EH (cell line): ENCODE measurements around the gene CAMK2B.

Experiments used
- DNase-seq: peaks from one replicate; pipeline ENCODE4 v3.0.0-alpha.2; 2015; ENCODE audit warnings: low read depth

Gene CAMK2B

GRCh38 chr7:44228571-44229350 is 96.6 kb downstream of the CAMK2B start:
- DNase-seq, result no peak

- no peak for DNase-seq
Observed at GRCh38 chr7:44227911-44228310, 97.5 kb downstream of the CAMK2B start.

- DNase-seq, result no peak
Observed at GRCh38 chr7:44226396-44226753, 99.0 kb downstream of the CAMK2B start.

- DNase-seq, result peak; percentile 18
Observed at GRCh38 chr7:44225566-44226395, 99.6 kb downstream of the CAMK2B start.

GRCh38 chr7:44224974-44225565 is 100.3 kb downstream of the CAMK2B start:
- DNase-seq, result no peak

GRCh38 chr7:44224080-44224973 is 101.1 kb downstream of the CAMK2B start:
- DNase-seq, result no peak

GRCh38 chr7:44223362-44224079 is 101.9 kb downstream of the CAMK2B start:
- DNase-seq, result no peak

- no peak for DNase-seq
Observed at GRCh38 chr7:44222776-44223261, 102.6 kb downstream of the CAMK2B start.

GRCh38 chr7:44222074-44222473 is 103.3 kb downstream of the CAMK2B start:
- no peak for DNase-seq

- DNase-seq, result peak; percentile 36
Observed at GRCh38 chr7:44221231-44221791, 104.1 kb downstream of the CAMK2B start.

GRCh38 chr7:44220358-44221112 is 104.9 kb downstream of the CAMK2B start:
- DNase-seq, result no peak

GRCh38 chr7:44220046-44220357 is 105.4 kb downstream of the CAMK2B start:
- no peak for DNase-seq

- DNase-seq, result no peak
Observed at GRCh38 chr7:44219371-44220045, 105.9 kb downstream of the CAMK2B start.

GRCh38 chr7:44218418-44219201 is 106.8 kb downstream of the CAMK2B start:
- DNase-seq, result peak; percentile 34

GRCh38 chr7:44217852-44218402 is 107.5 kb downstream of the CAMK2B start:
- no peak for DNase-seq

GRCh38 chr7:44217223-44217714 is 108.1 kb downstream of the CAMK2B start:
- DNase-seq, result no peak

- DNase-seq, result no peak
Observed at GRCh38 chr7:44216521-44217222, 108.7 kb downstream of the CAMK2B start.

- no peak for DNase-seq
Observed at GRCh38 chr7:44216019-44216418, 109.4 kb downstream of the CAMK2B start.
